Measurements from ENCODE around the gene CYB5RL.

GRCh38 chr1:54151013-54151412 lies 48.8 kb downstream of the CYB5RL start:
- TF ChIP-seq EZH2 (IDR thresholded peaks at IDR 0.05; ENCODE audit: low read length), result no peak
- TF ChIP-seq CTCF (optimal IDR thresholded peaks at IDR 0.05 in 1 of 3, IDR thresholded peaks at IDR 0.05 in 1 of 3, conservative IDR thresholded peaks at IDR 0.05 in 1 of 3; ENCODE audit: extremely low read depth in 1 of 3, insufficient read depth in 2 of 3, low read length in 3 of 3), result no peak
